Retinal pigment epithelial cell (primary cell): ENCODE measurements around the gene CACNB2.

Experiments used
- DNase-seq: peaks from one replicate; pipeline ENCODE4 v3.0.0-alpha.2; 2010; ENCODE audit warnings: low read depth
- H3K4me3 ChIP-seq: 2 replicates; pipeline ENCODE4 v1.5.1; 2011; ENCODE audit warnings: mild to moderate bottlenecking, low read length, control low read depth, moderate library complexity
- TF ChIP-seq, protein P1 (sequence below): conservative IDR thresholded peaks from 2 replicates; pipeline ENCODE4 v1.5.1; 2011; ENCODE audit warnings: low read depth, low read length, control low read depth, inconsistent platforms

Gene CACNB2

DNA sequence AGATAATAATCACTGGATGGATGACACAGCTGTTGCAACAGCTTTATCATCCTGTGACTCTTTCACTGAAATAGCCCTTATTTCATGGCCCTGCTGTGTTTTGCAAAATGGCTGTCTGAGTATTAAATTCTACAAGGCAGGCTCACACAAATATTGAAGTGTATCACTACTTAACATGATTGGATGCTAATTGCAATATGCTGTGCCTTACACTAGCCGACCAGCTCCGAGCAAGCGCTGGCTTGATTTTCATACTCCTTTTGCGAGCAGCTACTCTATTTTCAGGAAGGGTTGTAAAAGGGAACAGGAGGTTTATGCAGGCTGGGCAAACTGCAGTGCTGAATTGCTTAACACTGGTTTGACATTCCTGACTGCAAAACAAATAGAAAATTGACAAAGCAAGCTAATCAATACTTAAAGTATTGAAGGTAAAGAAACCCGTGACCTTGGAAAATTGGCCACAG is 121.6 kb downstream of the CACNB2 start:
- TF ChIP-seq, protein P1, sequence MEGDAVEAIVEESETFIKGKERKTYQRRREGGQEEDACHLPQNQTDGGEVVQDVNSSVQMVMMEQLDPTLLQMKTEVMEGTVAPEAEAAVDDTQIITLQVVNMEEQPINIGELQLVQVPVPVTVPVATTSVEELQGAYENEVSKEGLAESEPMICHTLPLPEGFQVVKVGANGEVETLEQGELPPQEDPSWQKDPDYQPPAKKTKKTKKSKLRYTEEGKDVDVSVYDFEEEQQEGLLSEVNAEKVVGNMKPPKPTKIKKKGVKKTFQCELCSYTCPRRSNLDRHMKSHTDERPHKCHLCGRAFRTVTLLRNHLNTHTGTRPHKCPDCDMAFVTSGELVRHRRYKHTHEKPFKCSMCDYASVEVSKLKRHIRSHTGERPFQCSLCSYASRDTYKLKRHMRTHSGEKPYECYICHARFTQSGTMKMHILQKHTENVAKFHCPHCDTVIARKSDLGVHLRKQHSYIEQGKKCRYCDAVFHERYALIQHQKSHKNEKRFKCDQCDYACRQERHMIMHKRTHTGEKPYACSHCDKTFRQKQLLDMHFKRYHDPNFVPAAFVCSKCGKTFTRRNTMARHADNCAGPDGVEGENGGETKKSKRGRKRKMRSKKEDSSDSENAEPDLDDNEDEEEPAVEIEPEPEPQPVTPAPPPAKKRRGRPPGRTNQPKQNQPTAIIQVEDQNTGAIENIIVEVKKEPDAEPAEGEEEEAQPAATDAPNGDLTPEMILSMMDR: no peak
- no peak for DNase-seq
- no peak overlapping the region for H3K4me3 ChIP-seq

DNA sequence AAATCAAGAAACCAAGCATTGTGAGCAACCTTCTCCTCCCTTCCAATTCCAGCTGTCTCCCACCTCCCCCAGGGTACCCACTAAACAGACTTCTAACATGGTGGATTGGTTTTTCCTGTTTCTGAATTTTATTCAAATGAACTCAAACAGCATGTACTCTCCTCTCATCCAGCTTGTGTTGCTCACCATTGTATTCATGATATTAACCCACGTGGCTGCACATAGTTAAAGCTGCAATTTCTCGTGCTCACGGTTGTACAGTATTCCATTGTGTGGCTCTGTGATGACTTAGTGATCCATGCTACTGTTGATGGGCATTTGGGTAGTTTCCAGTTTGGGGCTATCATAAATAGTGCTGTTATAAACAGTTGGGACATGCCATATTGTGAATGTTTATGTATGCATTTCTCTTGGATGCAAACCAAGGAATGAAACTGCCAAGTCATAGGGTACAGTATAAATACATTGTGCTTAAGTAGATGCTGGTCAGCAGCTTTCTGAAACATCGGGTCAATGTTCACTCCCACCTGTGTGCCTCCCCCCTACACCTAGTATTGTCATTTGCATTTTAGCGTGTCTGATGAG is 124.3 kb downstream of the CACNB2 start:
- H3K4me3 ChIP-seq: no peak overlapping the region
- TF ChIP-seq, protein P1: no peak
- DNase-seq: no peak

DNA sequence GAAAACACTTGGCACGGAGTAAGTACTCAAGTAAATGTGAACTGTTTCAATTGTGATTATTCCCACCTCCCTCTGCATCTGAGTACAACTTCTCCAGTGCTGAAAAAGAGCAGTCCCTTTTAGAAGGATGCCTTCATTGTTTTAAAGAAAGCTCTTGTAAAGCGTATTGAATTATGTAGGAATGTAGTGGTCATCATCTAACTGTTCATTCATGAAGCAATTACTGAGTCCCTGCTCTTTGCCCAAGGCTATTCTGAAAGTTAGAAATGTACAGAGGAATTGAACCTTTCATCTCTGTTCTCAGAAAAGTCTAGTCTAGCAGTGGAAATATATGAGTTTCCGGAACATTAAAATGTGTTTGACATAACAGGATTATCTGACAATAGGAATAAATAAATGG is 127.8 kb downstream of the CACNB2 start:
- no peak overlapping the region for H3K4me3 ChIP-seq
- TF ChIP-seq, protein P1: no peak

DNA sequence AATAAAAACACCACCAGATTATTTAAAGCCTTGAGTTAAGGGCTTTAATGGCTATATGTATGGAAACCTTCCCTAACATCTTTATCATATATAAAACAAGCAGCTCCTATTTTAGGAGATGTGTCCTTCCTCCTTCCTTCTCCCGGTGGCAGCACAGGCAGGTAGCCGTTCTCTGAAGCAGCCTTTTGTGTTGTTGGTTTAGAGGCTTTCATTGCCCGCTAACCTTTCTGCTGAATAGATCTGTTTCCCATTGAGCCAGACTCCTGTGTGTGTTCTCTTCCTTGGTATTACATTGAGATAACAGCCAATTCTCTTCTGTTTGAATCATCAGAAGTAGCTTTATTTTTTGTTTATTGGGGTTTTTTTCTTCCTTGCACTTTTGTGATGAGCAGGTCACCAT is 131.3 kb downstream of the CACNB2 start:
- TF ChIP-seq, protein P1: no peak
- H3K4me3 ChIP-seq: no peak overlapping the region
- DNase-seq: no peak

More for the DNA sequence above, 127.8 kb downstream of the CACNB2 start:
- DNase-seq: no peak

DNA sequence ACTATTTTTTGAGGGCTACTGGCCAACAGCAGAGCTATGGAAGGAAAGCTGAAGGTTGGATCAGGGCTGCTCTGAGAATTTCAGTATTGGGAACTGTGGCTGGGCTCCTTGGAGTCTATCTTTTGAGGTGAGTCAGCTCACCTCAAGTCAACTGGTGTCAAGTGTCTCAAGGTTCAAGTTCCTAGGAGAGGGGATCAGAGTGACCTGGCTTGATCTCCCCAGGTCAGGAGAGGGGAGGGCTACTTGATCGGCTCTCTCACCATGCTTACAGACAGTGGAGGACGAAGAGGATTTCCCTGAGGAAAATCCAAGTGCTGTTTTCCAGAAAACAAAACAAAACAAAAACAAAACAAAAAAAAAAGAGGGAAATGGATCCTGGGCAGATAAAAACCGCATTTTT is 132.8 kb downstream of the CACNB2 start:
- TF ChIP-seq, protein P1: no peak
- DNase-seq: no peak
- H3K4me3 ChIP-seq: no peak overlapping the region

DNA sequence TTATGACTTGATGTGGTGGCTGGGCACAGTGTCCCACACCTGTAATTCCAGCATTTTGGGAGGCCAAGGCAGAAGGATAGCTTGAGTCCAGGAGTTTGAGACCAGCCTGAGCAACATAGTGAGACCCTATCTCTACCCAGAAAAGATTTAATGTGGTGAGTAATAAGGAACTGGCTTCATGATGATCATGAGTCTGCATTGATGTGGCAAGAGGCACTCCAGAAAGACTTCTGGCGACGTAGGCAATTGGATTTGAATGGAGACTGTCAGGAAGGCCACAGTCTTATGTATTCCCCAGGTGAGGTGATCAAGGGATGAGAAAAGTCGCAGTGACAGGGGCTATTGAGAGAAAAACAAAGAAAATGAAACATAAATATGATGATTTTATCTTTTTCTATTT is 138.0 kb downstream of the CACNB2 start:
- H3K4me3 ChIP-seq: no peak overlapping the region
- TF ChIP-seq, protein P1: no peak
- no peak for DNase-seq

DNA sequence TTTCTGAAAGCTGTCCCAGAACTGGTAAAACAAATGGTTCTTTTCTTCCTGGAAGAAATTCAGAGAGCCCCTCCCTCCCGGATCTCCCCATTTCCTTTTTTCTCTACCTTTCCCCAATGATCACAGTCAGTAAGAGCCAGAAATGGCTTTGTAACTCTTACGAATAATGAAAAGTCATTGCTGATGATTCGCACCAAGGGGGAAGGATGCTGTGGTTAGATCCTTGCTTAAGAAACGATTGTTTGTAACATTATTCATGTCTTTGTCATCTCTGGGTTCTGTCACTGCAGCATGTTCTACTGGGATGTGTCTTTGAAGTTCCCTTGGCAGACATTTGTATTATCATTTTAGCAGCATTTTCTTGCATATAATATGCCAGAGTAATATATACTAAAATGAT is 138.9 kb downstream of the CACNB2 start:
- H3K4me3 ChIP-seq: no peak overlapping the region
- no peak for DNase-seq
- TF ChIP-seq, protein P1: no peak
